Endothelial cell of umbilical vein (primary cell): ENCODE measurements around the gene CDC25A.

Source experiments
- EZH2 ChIP-seq: IDR thresholded peaks from 2 replicates; pipeline ENCODE4 v1.6.1; 2012; ENCODE audit warnings: borderline replicate concordance, low read depth, mild to moderate bottlenecking, moderate library complexity, low read length, inconsistent platforms; ENCODE audit not compliant: severe bottlenecking
- FOS ChIP-seq: IDR thresholded peaks from 2 replicates; pipeline ENCODE4 v1.6.1; 2011; ENCODE audit warnings: mild to moderate bottlenecking, low read length, moderate library complexity, borderline replicate concordance; ENCODE audit not compliant: insufficient read depth
- GATA2 ChIP-seq: IDR thresholded peaks from 2 replicates; pipeline ENCODE4 v1.7.0; 2011; ENCODE audit warnings: low read depth, mild to moderate bottlenecking, moderate library complexity, mixed read lengths, low read length; ENCODE audit not compliant: insufficient read length, insufficient read depth
- JUN ChIP-seq: IDR thresholded peaks from 2 replicates; pipeline ENCODE4 v1.6.1; 2011; ENCODE audit warnings: borderline replicate concordance, low read depth; ENCODE audit not compliant: insufficient read length, insufficient read depth
- MYC ChIP-seq: IDR thresholded peaks from one replicate; pipeline ENCODE4 v1.6.1; 2011; ENCODE audit warnings: mild to moderate bottlenecking, low read depth, low read length
- POLR2A ChIP-seq: IDR thresholded peaks from 2 replicates; pipeline ENCODE4 v1.6.1; 2012; ENCODE audit warnings: low read depth, mild to moderate bottlenecking, control low read depth, low read length
- POLR2AphosphoS5 ChIP-seq: IDR thresholded peaks from 2 replicates; pipeline ENCODE4 v1.6.1; 2012; ENCODE audit warnings: low read depth, mild to moderate bottlenecking, control low read depth, low read length, moderate library complexity; ENCODE audit not compliant: insufficient read depth
- TF ChIP-seq, protein P1 (sequence below), 2 donors: IDR thresholded peaks; 1 replicate in 1 of 2; 2 replicates in 1 of 2; pipeline ENCODE4 v1.5.1; 2011; ENCODE audit warnings: low read length in 2 of 2, mild to moderate bottlenecking in 2 of 2, moderate library complexity in 2 of 2, control low read depth in 1 of 2, inconsistent platforms in 1 of 2, low read depth in 1 of 2; ENCODE audit not compliant: insufficient read depth in 1 of 2; ENCODE audit errors: extremely low read depth in 1 of 2
- TF ChIP-seq, protein P2 (sequence below): IDR thresholded peaks from 2 replicates; pipeline ENCODE4 v1.6.1; 2011; ENCODE audit not compliant: insufficient read depth, insufficient read length

DNA sequence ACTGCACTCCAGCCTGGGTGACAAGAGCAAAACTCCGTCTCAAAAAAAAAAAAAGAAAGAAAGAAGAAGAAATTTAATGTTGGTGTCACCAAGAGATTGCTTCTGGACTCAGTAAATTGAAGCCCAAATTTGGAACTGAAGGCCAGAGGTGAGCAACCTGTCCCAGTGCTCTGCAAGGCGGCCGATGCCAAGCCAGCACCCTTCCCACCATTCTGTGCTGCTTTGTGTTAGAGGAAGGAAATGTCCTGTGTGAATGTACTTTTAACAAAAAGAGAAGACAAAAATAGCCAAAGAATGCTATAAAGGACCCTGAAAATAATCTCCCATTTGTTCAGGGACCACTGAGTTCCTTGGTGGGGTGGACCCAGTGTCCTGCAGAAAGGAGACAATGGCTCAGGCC is 44.6 kb downstream of the CDC25A start:
- TF ChIP-seq, protein P1, sequence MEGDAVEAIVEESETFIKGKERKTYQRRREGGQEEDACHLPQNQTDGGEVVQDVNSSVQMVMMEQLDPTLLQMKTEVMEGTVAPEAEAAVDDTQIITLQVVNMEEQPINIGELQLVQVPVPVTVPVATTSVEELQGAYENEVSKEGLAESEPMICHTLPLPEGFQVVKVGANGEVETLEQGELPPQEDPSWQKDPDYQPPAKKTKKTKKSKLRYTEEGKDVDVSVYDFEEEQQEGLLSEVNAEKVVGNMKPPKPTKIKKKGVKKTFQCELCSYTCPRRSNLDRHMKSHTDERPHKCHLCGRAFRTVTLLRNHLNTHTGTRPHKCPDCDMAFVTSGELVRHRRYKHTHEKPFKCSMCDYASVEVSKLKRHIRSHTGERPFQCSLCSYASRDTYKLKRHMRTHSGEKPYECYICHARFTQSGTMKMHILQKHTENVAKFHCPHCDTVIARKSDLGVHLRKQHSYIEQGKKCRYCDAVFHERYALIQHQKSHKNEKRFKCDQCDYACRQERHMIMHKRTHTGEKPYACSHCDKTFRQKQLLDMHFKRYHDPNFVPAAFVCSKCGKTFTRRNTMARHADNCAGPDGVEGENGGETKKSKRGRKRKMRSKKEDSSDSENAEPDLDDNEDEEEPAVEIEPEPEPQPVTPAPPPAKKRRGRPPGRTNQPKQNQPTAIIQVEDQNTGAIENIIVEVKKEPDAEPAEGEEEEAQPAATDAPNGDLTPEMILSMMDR (IDR thresholded peaks at IDR 0.05; ENCODE audit: extremely low read depth in 1 of 2, insufficient read depth in 1 of 2, low read depth in 1 of 2, low read length in 2 of 2), result no peak
- TF ChIP-seq EZH2 (no peak), MYC (no peak), POLR2A (no peak), JUN (no peak), POLR2AphosphoS5 (no peak), GATA2 (no peak), FOS (no peak)
- TF ChIP-seq, protein P2, sequence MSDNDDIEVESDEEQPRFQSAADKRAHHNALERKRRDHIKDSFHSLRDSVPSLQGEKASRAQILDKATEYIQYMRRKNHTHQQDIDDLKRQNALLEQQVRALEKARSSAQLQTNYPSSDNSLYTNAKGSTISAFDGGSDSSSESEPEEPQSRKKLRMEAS, result no peak
